Measurements from ENCODE around the gene LUZP2. TPM values are rescaled to one million over a fixed set of nuclear protein-coding genes. Genes with fewer than 3 reads are reported as not detected.

LUZP2 gene
- polyA plus RNA-seq, 1 donor from 2014 or later: 15.5 TPM

DNA sequence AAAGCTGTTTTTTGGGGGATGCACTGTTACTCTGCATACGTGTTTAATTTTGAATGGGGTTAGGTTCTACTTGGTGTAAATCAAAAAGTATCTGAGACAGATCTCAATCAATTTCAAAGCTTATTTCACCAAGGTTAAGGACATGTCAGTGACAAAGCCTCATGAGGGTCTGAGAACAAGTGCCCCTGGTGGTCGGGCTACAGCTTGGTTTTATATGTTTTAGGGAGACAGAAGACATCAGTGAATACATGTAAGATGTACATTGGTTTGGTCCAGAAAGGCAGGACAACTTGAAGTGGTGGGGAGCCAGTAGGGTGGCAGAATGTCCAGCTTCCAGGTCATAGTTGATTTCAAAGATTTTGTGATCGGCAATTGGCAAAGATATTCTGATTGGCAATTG, 262.9 kb downstream of the LUZP2 start:
- Histone ChIP-seq H2AFZ (ENCODE audit: low read depth, low read length) (no peak overlapping the region), H3K27me3 (ENCODE audit: insufficient read depth, low read depth, low read length) (no peaks in the 10 kb centered on the region), H4K20me1 (ENCODE audit: insufficient read depth) (no peaks in the 10 kb centered on the region), H3K9me2 (ENCODE audit: insufficient read depth, low read length) (no peaks in the 10 kb centered on the region), H3K9me3 (ENCODE audit: low read length) (no peaks in the 10 kb centered on the region), H3K4me2 (ENCODE audit: low read length) (no peak overlapping the region), H3K9ac (ENCODE audit: low read length) (no peak overlapping the region), H3K27ac (ENCODE audit: low read length) (no peak overlapping the region), H3K79me2 (replicated peaks; ENCODE audit: insufficient read depth, low read length) (no peaks in the 10 kb centered on the region), H3K4me3 (ENCODE audit: low read length) (no peak overlapping the region), H3F3A (ENCODE audit: insufficient read depth, low read length, poor library complexity, severe bottlenecking) (no peaks in the 10 kb centered on the region), H3K36me3 (ENCODE audit: insufficient read depth, low read length) (no peaks in the 10 kb centered on the region)
- TF ChIP-seq POLR2AphosphoS5 (IDR thresholded peaks at IDR 0.05) (no peak), EZH2 (IDR thresholded peaks at IDR 0.05; ENCODE audit: borderline replicate concordance, insufficient read depth, low read length, poor library complexity, severe bottlenecking) (no peak), SMC3 (conservative IDR thresholded peaks at IDR 0.05; ENCODE audit: poor library complexity) (no peak), MXI1 (conservative IDR thresholded peaks at IDR 0.05; ENCODE audit: poor library complexity, severe bottlenecking) (no peak), RAD21 (conservative IDR thresholded peaks at IDR 0.05) (no peak), TAF1 (IDR thresholded peaks at IDR 0.05; ENCODE audit: low read depth) (no peak)
- TF ChIP-seq, protein P1, sequence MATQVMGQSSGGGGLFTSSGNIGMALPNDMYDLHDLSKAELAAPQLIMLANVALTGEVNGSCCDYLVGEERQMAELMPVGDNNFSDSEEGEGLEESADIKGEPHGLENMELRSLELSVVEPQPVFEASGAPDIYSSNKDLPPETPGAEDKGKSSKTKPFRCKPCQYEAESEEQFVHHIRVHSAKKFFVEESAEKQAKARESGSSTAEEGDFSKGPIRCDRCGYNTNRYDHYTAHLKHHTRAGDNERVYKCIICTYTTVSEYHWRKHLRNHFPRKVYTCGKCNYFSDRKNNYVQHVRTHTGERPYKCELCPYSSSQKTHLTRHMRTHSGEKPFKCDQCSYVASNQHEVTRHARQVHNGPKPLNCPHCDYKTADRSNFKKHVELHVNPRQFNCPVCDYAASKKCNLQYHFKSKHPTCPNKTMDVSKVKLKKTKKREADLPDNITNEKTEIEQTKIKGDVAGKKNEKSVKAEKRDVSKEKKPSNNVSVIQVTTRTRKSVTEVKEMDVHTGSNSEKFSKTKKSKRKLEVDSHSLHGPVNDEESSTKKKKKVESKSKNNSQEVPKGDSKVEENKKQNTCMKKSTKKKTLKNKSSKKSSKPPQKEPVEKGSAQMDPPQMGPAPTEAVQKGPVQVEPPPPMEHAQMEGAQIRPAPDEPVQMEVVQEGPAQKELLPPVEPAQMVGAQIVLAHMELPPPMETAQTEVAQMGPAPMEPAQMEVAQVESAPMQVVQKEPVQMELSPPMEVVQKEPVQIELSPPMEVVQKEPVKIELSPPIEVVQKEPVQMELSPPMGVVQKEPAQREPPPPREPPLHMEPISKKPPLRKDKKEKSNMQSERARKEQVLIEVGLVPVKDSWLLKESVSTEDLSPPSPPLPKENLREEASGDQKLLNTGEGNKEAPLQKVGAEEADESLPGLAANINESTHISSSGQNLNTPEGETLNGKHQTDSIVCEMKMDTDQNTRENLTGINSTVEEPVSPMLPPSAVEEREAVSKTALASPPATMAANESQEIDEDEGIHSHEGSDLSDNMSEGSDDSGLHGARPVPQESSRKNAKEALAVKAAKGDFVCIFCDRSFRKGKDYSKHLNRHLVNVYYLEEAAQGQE (IDR thresholded peaks at IDR 0.05; ENCODE audit: borderline replicate concordance): no peak

DNA sequence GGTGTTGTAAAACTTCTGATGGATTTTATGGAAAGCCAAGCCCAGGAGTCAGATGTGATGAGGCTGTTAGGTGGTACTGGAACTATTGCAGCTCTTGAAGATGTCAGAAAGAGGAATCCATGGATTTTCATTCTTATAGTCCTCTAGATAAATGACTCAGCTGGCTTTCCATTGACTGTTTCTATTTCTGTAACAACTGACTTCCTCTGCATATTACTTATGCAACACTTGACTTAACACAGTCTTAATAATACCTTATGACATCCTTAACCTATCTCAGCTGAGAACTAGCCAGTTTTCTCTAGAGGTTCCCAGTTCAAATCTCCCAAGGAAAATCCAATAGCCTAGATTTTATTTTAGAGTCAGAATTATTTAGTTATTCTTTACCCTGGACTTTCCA, 263.8 kb downstream of the LUZP2 start:
- H3K4me3 ChIP-seq (ENCODE audit: low read length): no peak overlapping the region
- H3F3A ChIP-seq (ENCODE audit: insufficient read depth, low read length, poor library complexity, severe bottlenecking): no peaks in the 10 kb centered on the region
- no peaks in the 10 kb centered on the region for H3K27me3 ChIP-seq (ENCODE audit: insufficient read depth, low read depth, low read length)
- no peak overlapping the region for H3K9ac ChIP-seq (ENCODE audit: low read length)
- no peaks in the 10 kb centered on the region for H3K9me3 ChIP-seq (ENCODE audit: low read length)
- no peak overlapping the region for H3K4me2 ChIP-seq (ENCODE audit: low read length)
- H3K36me3 ChIP-seq (ENCODE audit: insufficient read depth, low read length): no peaks in the 10 kb centered on the region
- no peaks in the 10 kb centered on the region for H3K9me2 ChIP-seq (ENCODE audit: insufficient read depth, low read length)
- H3K79me2 ChIP-seq (replicated peaks; ENCODE audit: insufficient read depth, low read length): no peaks in the 10 kb centered on the region
- no peak overlapping the region for H2AFZ ChIP-seq (ENCODE audit: low read depth, low read length)
- H3K27ac ChIP-seq (ENCODE audit: low read length): no peak overlapping the region
- H4K20me1 ChIP-seq (ENCODE audit: insufficient read depth): no peaks in the 10 kb centered on the region
- TF ChIP-seq EZH2 (IDR thresholded peaks at IDR 0.05; ENCODE audit: borderline replicate concordance, insufficient read depth, low read length, poor library complexity, severe bottlenecking) (no peak), RAD21 (conservative IDR thresholded peaks at IDR 0.05) (no peak), MXI1 (conservative IDR thresholded peaks at IDR 0.05; ENCODE audit: poor library complexity, severe bottlenecking) (no peak), SMC3 (conservative IDR thresholded peaks at IDR 0.05; ENCODE audit: poor library complexity) (no peak), EP300 (conservative IDR thresholded peaks at IDR 0.05; ENCODE audit: poor library complexity, severe bottlenecking) (no peak)
- TF ChIP-seq, protein P2, sequence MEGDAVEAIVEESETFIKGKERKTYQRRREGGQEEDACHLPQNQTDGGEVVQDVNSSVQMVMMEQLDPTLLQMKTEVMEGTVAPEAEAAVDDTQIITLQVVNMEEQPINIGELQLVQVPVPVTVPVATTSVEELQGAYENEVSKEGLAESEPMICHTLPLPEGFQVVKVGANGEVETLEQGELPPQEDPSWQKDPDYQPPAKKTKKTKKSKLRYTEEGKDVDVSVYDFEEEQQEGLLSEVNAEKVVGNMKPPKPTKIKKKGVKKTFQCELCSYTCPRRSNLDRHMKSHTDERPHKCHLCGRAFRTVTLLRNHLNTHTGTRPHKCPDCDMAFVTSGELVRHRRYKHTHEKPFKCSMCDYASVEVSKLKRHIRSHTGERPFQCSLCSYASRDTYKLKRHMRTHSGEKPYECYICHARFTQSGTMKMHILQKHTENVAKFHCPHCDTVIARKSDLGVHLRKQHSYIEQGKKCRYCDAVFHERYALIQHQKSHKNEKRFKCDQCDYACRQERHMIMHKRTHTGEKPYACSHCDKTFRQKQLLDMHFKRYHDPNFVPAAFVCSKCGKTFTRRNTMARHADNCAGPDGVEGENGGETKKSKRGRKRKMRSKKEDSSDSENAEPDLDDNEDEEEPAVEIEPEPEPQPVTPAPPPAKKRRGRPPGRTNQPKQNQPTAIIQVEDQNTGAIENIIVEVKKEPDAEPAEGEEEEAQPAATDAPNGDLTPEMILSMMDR (IDR thresholded peaks at IDR 0.05; ENCODE audit: poor library complexity, severe bottlenecking): no peak
- TF ChIP-seq, protein P1 (IDR thresholded peaks at IDR 0.05; ENCODE audit: borderline replicate concordance): no peak

Data from neural cell (in vitro differentiated cells).